HepG2 (cell line): Measurements from ENCODE around the gene UBE2O.

ENCODE experiments used
- TF ChIP-seq, protein P1 (sequence below): sonication (generic); formaldehyde crosslinking; IDR thresholded peaks from 2 replicates; pipeline ENCODE4 v1.4.0; 2020; ENCODE audit warnings: missing genetic modification reagents
- TF ChIP-seq, protein P2 (sequence below): sonication (generic); formaldehyde crosslinking; IDR thresholded peaks from 2 replicates; pipeline ENCODE4 v1.4.0; 2020; ENCODE audit warnings: missing genetic modification reagents

DNA sequence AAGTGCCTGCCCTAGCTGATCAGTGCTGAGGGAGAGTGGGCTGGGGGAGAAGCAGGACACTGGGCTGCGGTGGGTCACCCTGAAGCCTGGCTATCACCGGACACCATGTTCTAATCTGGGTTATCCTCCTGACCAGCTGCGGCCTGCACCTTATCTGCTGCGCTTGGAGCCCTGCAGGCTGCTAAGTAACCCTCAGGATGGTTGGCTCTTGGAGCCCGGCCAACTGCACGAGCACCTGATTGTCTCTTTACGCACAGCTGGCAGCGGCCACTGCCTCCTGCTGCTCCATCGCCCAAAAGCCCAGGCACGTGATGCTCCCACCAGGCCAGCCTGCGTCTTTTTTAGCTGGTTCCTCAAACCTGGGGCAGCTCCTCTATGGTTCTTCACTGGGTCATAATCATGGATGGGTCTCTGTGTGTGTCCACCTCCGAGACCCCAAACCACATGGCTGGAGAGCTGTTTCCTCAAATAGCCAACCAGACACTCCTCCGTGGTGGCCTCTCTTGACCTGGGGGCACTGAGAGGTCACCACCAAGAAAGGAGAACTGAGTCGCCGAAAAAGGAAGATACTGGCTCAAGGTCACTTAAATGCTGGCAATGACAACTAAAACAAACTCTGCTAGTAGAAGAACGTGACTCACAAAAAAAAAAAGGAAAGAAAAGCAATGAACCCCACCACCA, 46.8 kb downstream of the UBE2O start:
- TF ChIP-seq, protein P1, sequence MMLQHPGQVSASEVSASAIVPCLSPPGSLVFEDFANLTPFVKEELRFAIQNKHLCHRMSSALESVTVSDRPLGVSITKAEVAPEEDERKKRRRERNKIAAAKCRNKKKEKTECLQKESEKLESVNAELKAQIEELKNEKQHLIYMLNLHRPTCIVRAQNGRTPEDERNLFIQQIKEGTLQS (CRISPR knock-in tag), result no peak
- TF ChIP-seq, protein P2, sequence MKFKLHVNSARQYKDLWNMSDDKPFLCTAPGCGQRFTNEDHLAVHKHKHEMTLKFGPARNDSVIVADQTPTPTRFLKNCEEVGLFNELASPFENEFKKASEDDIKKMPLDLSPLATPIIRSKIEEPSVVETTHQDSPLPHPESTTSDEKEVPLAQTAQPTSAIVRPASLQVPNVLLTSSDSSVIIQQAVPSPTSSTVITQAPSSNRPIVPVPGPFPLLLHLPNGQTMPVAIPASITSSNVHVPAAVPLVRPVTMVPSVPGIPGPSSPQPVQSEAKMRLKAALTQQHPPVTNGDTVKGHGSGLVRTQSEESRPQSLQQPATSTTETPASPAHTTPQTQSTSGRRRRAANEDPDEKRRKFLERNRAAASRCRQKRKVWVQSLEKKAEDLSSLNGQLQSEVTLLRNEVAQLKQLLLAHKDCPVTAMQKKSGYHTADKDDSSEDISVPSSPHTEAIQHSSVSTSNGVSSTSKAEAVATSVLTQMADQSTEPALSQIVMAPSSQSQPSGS (CRISPR knock-in tag), result no peak
